HepG2 (cell line): ENCODE data around the gene CST8. TPM values are rescaled to one million over a fixed set of nuclear protein-coding genes. Genes with fewer than 3 reads are reported as not detected.
A peak's percentile ranks its signal among the peaks of the same experiment; 100 is the strongest.

Experiments used
- BCL6 ChIP-seq: IDR thresholded peaks from 2 replicates; pipeline ENCODE4 v1.6.1; 2016; ENCODE audit warnings: missing genetic modification reagents, missing compliant biosample characterization
- DDIT3 ChIP-seq: sonication (generic); formaldehyde crosslinking; IDR thresholded peaks from 2 replicates; pipeline ENCODE4 v1.4.0; 2020; ENCODE audit warnings: mild to moderate bottlenecking, missing genetic modification reagents
- ESRRA ChIP-seq: sonication (generic); formaldehyde crosslinking; IDR thresholded peaks from 2 replicates; pipeline ENCODE4 v1.5.1; 2020; ENCODE audit warnings: mild to moderate bottlenecking, low read depth, missing genetic modification reagents
- FOXC1 ChIP-seq: sonication (generic); formaldehyde crosslinking; IDR thresholded peaks from 2 replicates; pipeline ENCODE4 v1.8.0; 2022; ENCODE audit warnings: mild to moderate bottlenecking, missing genetic modification reagents, borderline replicate concordance
- FOXP4 ChIP-seq: sonication (generic); formaldehyde crosslinking; IDR thresholded peaks from 2 replicates; pipeline ENCODE4 v1.4.0; 2020; ENCODE audit warnings: missing genetic modification reagents
- FUBP1 ChIP-seq: sonication (generic); formaldehyde crosslinking; IDR thresholded peaks from 2 replicates; pipeline ENCODE4 v1.5.1; 2020; ENCODE audit warnings: missing genetic modification reagents, mild to moderate bottlenecking, borderline replicate concordance
- JDP2 ChIP-seq: sonication (generic); formaldehyde crosslinking; IDR thresholded peaks from 2 replicates; pipeline ENCODE4 v1.8.1; 2022; ENCODE audit warnings: missing genetic modification reagents, borderline replicate concordance
- LBX2 ChIP-seq: sonication (generic); formaldehyde crosslinking; IDR thresholded peaks from 2 replicates; pipeline ENCODE4 v1.5.0; 2020; ENCODE audit warnings: missing genetic modification reagents, mild to moderate bottlenecking, borderline replicate concordance
- MYPOP ChIP-seq: sonication (generic); formaldehyde crosslinking; IDR thresholded peaks from 2 replicates; pipeline ENCODE4 v1.8.1; 2023; ENCODE audit warnings: mild to moderate bottlenecking, moderate library complexity, missing genetic modification reagents
- NFE2 ChIP-seq: sonication (generic); formaldehyde crosslinking; IDR thresholded peaks from 2 replicates; pipeline ENCODE4 v1.4.0; 2020; ENCODE audit warnings: missing genetic modification reagents
- NFE2L1 ChIP-seq: sonication (generic); formaldehyde crosslinking; IDR thresholded peaks from 2 replicates; pipeline ENCODE4 v1.4.0; 2020; ENCODE audit warnings: missing genetic modification reagents, mild to moderate bottlenecking, borderline replicate concordance
- NONO ChIP-seq, 2 experiments: fragments of 450-650 bp in 1 of 2; sonication (generic) in 1 of 2; formaldehyde crosslinking in 1 of 2; IDR thresholded peaks in 1 of 2; conservative IDR thresholded peaks in 1 of 2; 2 replicates each; pipeline versions ENCODE4 v1.6.1 to v1.8.0; 2017 to 2022; ENCODE audit warnings: mild to moderate bottlenecking in 1 of 2, missing genetic modification reagents in 1 of 2, moderate library complexity in 1 of 2
- RAD21 ChIP-seq: fragments of 450-650 bp; formaldehyde crosslinking; IDR thresholded peaks from 2 replicates; pipeline ENCODE4 v1.5.0; 2020; ENCODE audit warnings: mild to moderate bottlenecking
- RELA ChIP-seq: sonication (generic); formaldehyde crosslinking; IDR thresholded peaks from 2 replicates; pipeline ENCODE4 v1.4.0; 2020; ENCODE audit warnings: missing genetic modification reagents
- THAP7 ChIP-seq: sonication (generic); formaldehyde crosslinking; IDR thresholded peaks from 2 replicates; pipeline ENCODE4 v1.8.1; 2023; ENCODE audit warnings: mild to moderate bottlenecking, missing genetic modification reagents
- ZBTB14 ChIP-seq: sonication (generic); formaldehyde crosslinking; IDR thresholded peaks from 2 replicates; pipeline ENCODE4 v1.4.0; 2020; ENCODE audit warnings: missing genetic modification reagents
- ZBTB37 ChIP-seq: sonication (generic); formaldehyde crosslinking; IDR thresholded peaks from 2 replicates; pipeline ENCODE4 v1.4.0; 2020; ENCODE audit warnings: mild to moderate bottlenecking, missing genetic modification reagents
- ZFP36L1 ChIP-seq: sonication (generic); formaldehyde crosslinking; IDR thresholded peaks from 2 replicates; pipeline ENCODE4 v1.8.0; 2022; ENCODE audit warnings: mild to moderate bottlenecking, missing genetic modification reagents, moderate library complexity
- ZFP82 ChIP-seq: sonication (generic); formaldehyde crosslinking; IDR thresholded peaks from 2 replicates; pipeline ENCODE4 v1.5.1; 2020; ENCODE audit warnings: mild to moderate bottlenecking, missing genetic modification reagents, borderline replicate concordance
- ZNF878 ChIP-seq: sonication (generic); formaldehyde crosslinking; IDR thresholded peaks from 2 replicates; pipeline ENCODE4 v1.8.1; 2023; ENCODE audit warnings: mild to moderate bottlenecking, missing genetic modification reagents, moderate library complexity
- polyA plus RNA-seq, 8 experiments: library from polyadenylated mRNA; depleted of rRNA in 3 of 8; stranded (reverse) in 7 of 8; unstranded in 1 of 8; fragments of >200 nt; fragmentation: Illumina TruSeq in 4 of 8; extraction: Trizol in 4 of 8; gene quantifications; 2 replicates each; pipeline versions ENCODE4 v1.2.1 to v1.2.3, GENCODE V29; 2011 to 2016; ENCODE audit warnings: low read depth in 4 of 8, missing spikeins in 1 of 8, mixed read lengths in 1 of 8; ENCODE audit not compliant: insufficient read depth in 1 of 8
- total RNA-seq, 5 experiments: library from RNA; depleted of rRNA; stranded (reverse); fragments of >200 nt; fragmentation: Illumina TruSeq; extraction: Trizol; gene quantifications; 2 replicates each; pipeline ENCODE4 v1.2.3, GENCODE V29; 2016; ENCODE audit warnings: low read depth in 1 of 5

The CST8 gene
- total and polyA plus RNA-seq, 2 of the 13 experiments (the other 11 are each of a cell fraction or from before 2014, with no cell fraction given) = not detected

- no peak for TF ChIP-seq LBX2 (CRISPR knock-in tag)
- no peak for TF ChIP-seq THAP7 (CRISPR knock-in tag)
- no peak for TF ChIP-seq RELA (CRISPR knock-in tag)
- no peak for TF ChIP-seq ZNF878
- TF ChIP-seq FOXP4 (CRISPR knock-in tag) = no peak
- TF ChIP-seq DDIT3 = no peak
- TF ChIP-seq JDP2 (CRISPR knock-in tag) = no peak
- no peak for TF ChIP-seq NONO (IDR thresholded peaks at IDR 0.05)
- TF ChIP-seq NONO (CRISPR knock-in tag; conservative IDR thresholded peaks at IDR 0.05) = no peak
- TF ChIP-seq ZFP82 = no peak
- no peak for TF ChIP-seq NFE2L1 (CRISPR knock-in tag)
- no peak for TF ChIP-seq ZBTB37 (CRISPR knock-in tag)
- TF ChIP-seq NFE2 (CRISPR knock-in tag) = no peak
- TF ChIP-seq FUBP1 (CRISPR knock-in tag) = no peak
- no peak for TF ChIP-seq ESRRA (CRISPR knock-in tag)
- TF ChIP-seq ZFP36L1 (CRISPR knock-in tag) = no peak; the same call in 1 of the 2 replicates
- peak; percentile 39; the same call in 1 of the 2 replicates for TF ChIP-seq BCL6 (CRISPR knock-in tag)
- TF ChIP-seq RAD21 (CRISPR knock-in tag) = peak; percentile 89
- TF ChIP-seq FOXC1 = no peak
- TF ChIP-seq MYPOP (CRISPR knock-in tag) = no peak
- TF ChIP-seq ZBTB14 = no peak
Measured at GRCh38 chr20:23441850-23442313, 49.0 kb upstream of the CST8 start (continued).
